PC-3 (cell line): ENCODE data around the gene CD58. TPM values are rescaled to one million over a fixed set of nuclear protein-coding genes. Genes with fewer than 3 reads are reported as not detected.

Experiments
- ATAC-seq: fragments of 200-7000 bp; cut with Tn5 transposase; 2 replicates; pipeline ENCODE4 v1.9.1; 2020; ENCODE audit warnings: mild to moderate bottlenecking, moderate library complexity
- BruUV-seq: library from RNA; stranded (reverse); fragments of 400-500 nt; replicated peaks from 2 replicates; lab custom pipeline; 2021; lab: Mats Ljungman, UMichigan
- CTCF ChIA-PET: fragments of 300-600 bp; sonication (Branson Sonifier 250); formaldehyde crosslinking; loops from one replicate; lab custom pipeline; 2022; ENCODE audit warnings: antibody characterized with exemption; lab: Charles Lee
- POLR2A ChIA-PET: fragments of 300-600 bp; sonication (Branson Sonifier 250); formaldehyde crosslinking; loops from one replicate; lab custom pipeline; 2022; ENCODE audit warnings: antibody characterized with exemption; ENCODE audit not compliant: unreplicated experiment; lab: Charles Lee
- DNase-seq: peaks from one replicate; pipeline ENCODE4 v3.0.0-alpha.2; 2015
- H2AFZ ChIP-seq: fragments of 300-600 bp; sonication (generic); 2 replicates; pipeline ENCODE4 v1.6.0; 2016; ENCODE audit warnings: antibody characterized with exemption, low read length
- H3F3A ChIP-seq: fragments of 300-600 bp; sonication (generic); one replicate; pipeline ENCODE4 v1.6.0; 2017; ENCODE audit warnings: antibody characterized with exemption, low read length, control low read depth, mild to moderate bottlenecking; ENCODE audit not compliant: unreplicated experiment
- H3K27ac ChIP-seq: fragments of 300-600 bp; sonication (generic); 2 replicates; pipeline ENCODE4 v1.5.1; 2016; ENCODE audit warnings: mild to moderate bottlenecking, low read length
- H3K27me3 ChIP-seq: fragments of 300-600 bp; sonication (generic); 2 replicates; pipeline ENCODE4 v1.6.1; 2016; ENCODE audit warnings: low read length, mixed read lengths
- H3K36me3 ChIP-seq: fragments of 300-600 bp; sonication (generic); 2 replicates; pipeline ENCODE4 v1.6.1; 2016; ENCODE audit warnings: low read depth, mixed run types, low read length, mixed read lengths
- H3K4me1 ChIP-seq: fragments of 300-600 bp; sonication (generic); 2 replicates; pipeline ENCODE4 v1.5.1; 2016; ENCODE audit warnings: low read length; ENCODE audit not compliant: insufficient read depth
- H3K4me2 ChIP-seq: fragments of 300-600 bp; sonication (generic); 2 replicates; pipeline ENCODE4 v1.6.0; 2016; ENCODE audit warnings: low read length
- H3K4me3 ChIP-seq: fragments of 300-600 bp; sonication (generic); 2 replicates; pipeline ENCODE4 v1.5.1; 2016; ENCODE audit warnings: mild to moderate bottlenecking, low read length, mixed read lengths
- H3K79me2 ChIP-seq: fragments of 300-600 bp; sonication (generic); 2 replicates; pipeline ENCODE4 v1.6.1; 2017; ENCODE audit warnings: low read length, mixed read lengths
- H3K9ac ChIP-seq: fragments of 300-600 bp; sonication (generic); 2 replicates; pipeline ENCODE4 v1.6.0; 2016; ENCODE audit warnings: mild to moderate bottlenecking, low read length
- H3K9me2 ChIP-seq: fragments of 300-600 bp; sonication (generic); replicated peaks from 2 replicates; pipeline ENCODE4 v1.6.1; 2016; ENCODE audit warnings: mixed run types, low read length, mixed read lengths
- H3K9me3 ChIP-seq: fragments of 300-600 bp; sonication (generic); 2 replicates; pipeline ENCODE4 v1.6.1; 2016; ENCODE audit warnings: low read length, mixed read lengths
- H4K20me1 ChIP-seq: fragments of 300-600 bp; sonication (generic); 2 replicates; pipeline ENCODE4 v1.6.1; 2016; ENCODE audit warnings: low read length, mixed read lengths
- EZH2 ChIP-seq: fragments of 300-600 bp; sonication (generic); IDR thresholded peaks from one replicate; pipeline ENCODE4 v1.6.1; 2017; ENCODE audit warnings: antibody characterized with exemption, mild to moderate bottlenecking, low read length; ENCODE audit not compliant: unreplicated experiment
- EZH2phosphoT487 ChIP-seq: fragments of 300-600 bp; sonication (generic); IDR thresholded peaks from 2 replicates; pipeline ENCODE4 v1.6.1; 2018; ENCODE audit warnings: mild to moderate bottlenecking, antibody characterized with exemption, low read length, borderline replicate concordance
- intact Hi-C: fragments of 100-400 bp; cut with micrococcal nuclease; formaldehyde crosslinking; loops from 2 replicates; pipeline ENCODE4 v1.9.0; 2023
- total RNA-seq: library from RNA; depleted of rRNA; stranded (reverse); fragments of >200 nt; gene quantifications from 2 replicates; pipeline ENCODE4 v1.2.3, GENCODE V29; 2014
- TF ChIP-seq, protein P1 (sequence below): fragments of 300-600 bp; sonication (generic); conservative IDR thresholded peaks from 2 replicates; pipeline ENCODE4 v1.5.1; 2017; ENCODE audit warnings: antibody characterized with exemption, low read depth, mild to moderate bottlenecking, low read length

The CD58 gene
- total RNA-seq, 1 experiment from 2014 or later, result 26.9 TPM

DNA sequence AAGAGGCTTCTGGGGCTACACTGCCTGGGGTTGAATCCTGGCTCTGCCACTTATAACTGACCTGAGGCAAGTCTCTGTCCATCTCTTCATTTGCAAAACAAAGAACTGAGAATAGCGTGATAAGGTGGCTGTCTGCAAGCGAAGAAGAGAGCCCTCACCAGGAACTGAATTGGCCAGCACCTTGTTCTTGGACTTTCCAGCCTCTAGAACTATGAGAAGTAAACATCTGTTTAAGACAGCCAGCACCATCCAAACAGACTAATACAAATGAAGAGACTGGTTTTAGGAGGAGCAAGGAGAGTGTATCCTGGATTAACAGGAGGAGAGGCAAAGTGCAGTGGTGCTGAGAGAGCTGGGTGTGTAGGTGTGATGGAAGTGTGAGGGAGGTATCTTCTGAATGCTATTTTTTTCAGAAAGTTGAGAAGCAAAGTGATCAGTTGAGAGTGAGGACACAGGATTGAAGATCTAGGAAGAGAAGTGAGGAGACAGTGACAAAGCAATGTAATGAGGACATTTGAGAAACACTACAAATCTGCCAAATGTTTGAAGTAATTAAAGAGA is 59.3 kb downstream of the CD58 start:
- Histone ChIP-seq H3K9me3 (no peaks in the 10 kb centered on the region), H3K27ac (no peak overlapping the region), H3K4me3 (no peak overlapping the region), H3K9me2 (no peaks in the 10 kb centered on the region), H4K20me1 (no peaks in the 10 kb centered on the region), H3K27me3 (no peaks in the 10 kb centered on the region), H3K4me1 (peaks cover 61% of the 10 kb centered on the region), H3F3A (peaks cover 18% of the 10 kb centered on the region), H3K4me2 (no peak overlapping the region), H2AFZ (no peak overlapping the region), H3K79me2 (no peaks in the 10 kb centered on the region), H3K36me3 (no peaks in the 10 kb centered on the region), H3K9ac (no peak overlapping the region)
- intact Hi-C loops, result no loop called here
- POLR2A ChIA-PET, result no interaction called here
- DNase-seq, result no peak
- CTCF ChIA-PET, result no interaction called here
- BruUV-seq, result no TSS peak
- TF ChIP-seq EZH2 (no peak), EZH2phosphoT487 (no peak)
- TF ChIP-seq, protein P1, sequence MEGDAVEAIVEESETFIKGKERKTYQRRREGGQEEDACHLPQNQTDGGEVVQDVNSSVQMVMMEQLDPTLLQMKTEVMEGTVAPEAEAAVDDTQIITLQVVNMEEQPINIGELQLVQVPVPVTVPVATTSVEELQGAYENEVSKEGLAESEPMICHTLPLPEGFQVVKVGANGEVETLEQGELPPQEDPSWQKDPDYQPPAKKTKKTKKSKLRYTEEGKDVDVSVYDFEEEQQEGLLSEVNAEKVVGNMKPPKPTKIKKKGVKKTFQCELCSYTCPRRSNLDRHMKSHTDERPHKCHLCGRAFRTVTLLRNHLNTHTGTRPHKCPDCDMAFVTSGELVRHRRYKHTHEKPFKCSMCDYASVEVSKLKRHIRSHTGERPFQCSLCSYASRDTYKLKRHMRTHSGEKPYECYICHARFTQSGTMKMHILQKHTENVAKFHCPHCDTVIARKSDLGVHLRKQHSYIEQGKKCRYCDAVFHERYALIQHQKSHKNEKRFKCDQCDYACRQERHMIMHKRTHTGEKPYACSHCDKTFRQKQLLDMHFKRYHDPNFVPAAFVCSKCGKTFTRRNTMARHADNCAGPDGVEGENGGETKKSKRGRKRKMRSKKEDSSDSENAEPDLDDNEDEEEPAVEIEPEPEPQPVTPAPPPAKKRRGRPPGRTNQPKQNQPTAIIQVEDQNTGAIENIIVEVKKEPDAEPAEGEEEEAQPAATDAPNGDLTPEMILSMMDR, result no peak
- no peak for ATAC-seq

DNA sequence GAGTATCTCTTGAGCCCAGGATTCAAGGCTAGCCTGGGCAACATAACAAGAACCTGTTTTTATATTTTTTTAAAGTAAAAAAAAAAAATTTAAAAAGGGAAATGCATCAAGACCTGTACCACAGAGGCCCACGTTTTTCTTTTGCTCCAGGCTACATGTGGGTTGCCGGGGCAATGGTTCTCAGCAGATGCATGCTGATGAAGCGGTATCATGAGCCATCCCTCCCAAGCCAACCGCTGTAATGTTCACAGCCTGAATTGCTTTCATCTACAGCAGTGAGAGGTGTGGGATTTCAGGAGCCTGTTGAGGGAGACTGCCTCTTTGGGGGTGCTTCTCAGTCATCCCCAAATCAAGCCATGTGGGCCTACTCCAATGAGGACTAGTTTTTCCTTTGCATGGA is 60.5 kb downstream of the CD58 start:
- DNase-seq (no peak), ATAC-seq (no peak)
- Histone ChIP-seq H3K9me2 (no peaks in the 10 kb centered on the region), H3K27me3 (no peaks in the 10 kb centered on the region), H4K20me1 (no peaks in the 10 kb centered on the region), H2AFZ (no peak overlapping the region), H3K27ac (peak overlapping the region; percentile 93), H3K4me2 (no peak overlapping the region), H3K9ac (no peak overlapping the region), H3K4me3 (no peak overlapping the region), H3K4me1 (peaks cover 61% of the 10 kb centered on the region), H3K9me3 (no peaks in the 10 kb centered on the region), H3K36me3 (no peaks in the 10 kb centered on the region), H3K79me2 (no peaks in the 10 kb centered on the region), H3F3A (peaks cover 18% of the 10 kb centered on the region)
- intact Hi-C loops, result no loop called here
- BruUV-seq, result no TSS peak
- TF ChIP-seq, protein P1, result no peak
- TF ChIP-seq EZH2 (no peak), EZH2phosphoT487 (no peak)
- CTCF ChIA-PET, result no interaction called here
- POLR2A ChIA-PET, result no interaction called here
